GM21423 (cell line): Measurements from ENCODE around the gene CACNA1D.

ENCODE experiments used
- ATAC-seq: cut with Tn5 transposase; IDR thresholded peaks from one replicate; pipeline ENCODE4 v1.9.1; 2021; ENCODE audit warnings: mild to moderate bottlenecking, moderate library complexity; ENCODE audit not compliant: unreplicated experiment

CACNA1D gene

GRCh38 chr3:53739966-53740365 is 245.6 kb downstream of the CACNA1D start:
- ATAC-seq, result no peak

- ATAC-seq, result no peak
Observed at GRCh38 chr3:53740956-53741355, 246.5 kb downstream of the CACNA1D start.

GRCh38 chr3:53744351-53744750 is 249.9 kb downstream of the CACNA1D start:
- ATAC-seq, result no peak

- ATAC-seq, result no peak
Observed at GRCh38 chr3:53747559-53747958, 253.1 kb downstream of the CACNA1D start.

GRCh38 chr3:53748512-53749271 is 254.3 kb downstream of the CACNA1D start:
- peak; percentile 90 for ATAC-seq

- no peak for ATAC-seq
Observed at GRCh38 chr3:53749448-53749847, 255.0 kb downstream of the CACNA1D start.

GRCh38 chr3:53750253-53751210 is 256.1 kb downstream of the CACNA1D start:
- ATAC-seq, result no peak

GRCh38 chr3:53753518-53754183 is 259.2 kb downstream of the CACNA1D start:
- ATAC-seq, result no peak

- no peak for ATAC-seq
Observed at GRCh38 chr3:53754325-53754724, 259.9 kb downstream of the CACNA1D start.

GRCh38 chr3:53758846-53759245 is 264.4 kb downstream of the CACNA1D start:
- ATAC-seq, result no peak

- no peak for ATAC-seq
Observed at GRCh38 chr3:53763353-53763752, 268.9 kb downstream of the CACNA1D start.

- no peak for ATAC-seq
Observed at GRCh38 chr3:53764026-53764775, 269.8 kb downstream of the CACNA1D start.

GRCh38 chr3:53765753-53766152 is 271.3 kb downstream of the CACNA1D start:
- no peak for ATAC-seq

GRCh38 chr3:53766706-53767105 is 272.3 kb downstream of the CACNA1D start:
- no peak for ATAC-seq

GRCh38 chr3:53768478-53769459 is 274.4 kb downstream of the CACNA1D start:
- no peak for ATAC-seq

GRCh38 chr3:53772562-53772961 is 278.2 kb downstream of the CACNA1D start:
- ATAC-seq, result no peak

GRCh38 chr3:53773021-53773436 is 278.6 kb downstream of the CACNA1D start:
- no peak for ATAC-seq

GRCh38 chr3:53773611-53774368 is 279.4 kb downstream of the CACNA1D start:
- ATAC-seq, result peak; percentile 73

- ATAC-seq, result no peak
Observed at GRCh38 chr3:53774414-53774813, 280.0 kb downstream of the CACNA1D start.
